Measurements from ENCODE around the gene CRLF1. TPM values are rescaled to one million over a fixed set of nuclear protein-coding genes. Genes with fewer than 3 reads are reported as not detected.

The CRLF1 gene
- total RNA-seq, 2 experiments from 2014 or later = not detected

- CTCF ChIA-PET = interaction anchor here (0.9 to 1.0 kb wide), 2 partner anchors 15 to 35 kb away, joined by 3 read pairs; no protein-coding TSS in a partner anchor
- POLR2A ChIA-PET = no interaction called here
- peaks cover 10% of the 10 kb centered on the region for H3K27me3 Mint-ChIP-seq
- H3K4me3 Mint-ChIP-seq = no peak overlapping the region
- no peak overlapping the region for H3K27ac Mint-ChIP-seq
- DNase-seq = no peak
- H3K4me1 Mint-ChIP-seq = no peaks in the 10 kb centered on the region
- no peaks in the 10 kb centered on the region for H3K36me3 Mint-ChIP-seq (ENCODE audit: low read depth)
- no peaks in the 10 kb centered on the region for H3K9me3 Mint-ChIP-seq
These were observed 22.8 kb upstream of the CRLF1 start for GRCh38 chr19:18629166-18630088.

GRCh38 chr19:18626906-18627305, 20.3 kb upstream of the CRLF1 start:
- H3K4me3 Mint-ChIP-seq = no peak overlapping the region
- ChIA-PET CTCF (no interaction called here), POLR2A (no interaction called here)
- no peaks in the 10 kb centered on the region for H3K36me3 Mint-ChIP-seq (ENCODE audit: low read depth)
- no peak overlapping the region for H3K27ac Mint-ChIP-seq
- peaks cover 6% of the 10 kb centered on the region for H3K27me3 Mint-ChIP-seq
- H3K9me3 Mint-ChIP-seq = no peaks in the 10 kb centered on the region
- DNase-seq = no peak
- H3K4me1 Mint-ChIP-seq = peaks cover 2% of the 10 kb centered on the region

GRCh38 chr19:18620902-18621301, 14.3 kb upstream of the CRLF1 start:
- H3K4me3 Mint-ChIP-seq = no peak overlapping the region
- H3K4me1 Mint-ChIP-seq = peaks cover 2% of the 10 kb centered on the region
- no peak for DNase-seq
- H3K36me3 Mint-ChIP-seq (ENCODE audit: low read depth) = no peaks in the 10 kb centered on the region
- ChIA-PET POLR2A (no interaction called here), CTCF (no interaction called here)
- no peaks in the 10 kb centered on the region for H3K9me3 Mint-ChIP-seq
- H3K27me3 Mint-ChIP-seq = peaks cover 3% of the 10 kb centered on the region
- no peak overlapping the region for H3K27ac Mint-ChIP-seq

GRCh38 chr19:18620311-18620710, 13.7 kb upstream of the CRLF1 start:
- H3K36me3 Mint-ChIP-seq (ENCODE audit: low read depth) = no peaks in the 10 kb centered on the region
- ChIA-PET POLR2A (no interaction called here), CTCF (no interaction called here)
- no peaks in the 10 kb centered on the region for H3K9me3 Mint-ChIP-seq
- DNase-seq = no peak
- H3K27me3 Mint-ChIP-seq = peaks cover 5% of the 10 kb centered on the region
- H3K4me3 Mint-ChIP-seq = no peak overlapping the region
- peaks cover 2% of the 10 kb centered on the region for H3K4me1 Mint-ChIP-seq
- H3K27ac Mint-ChIP-seq = no peak overlapping the region

GRCh38 chr19:18618236-18618635, 11.6 kb upstream of the CRLF1 start:
- H3K27ac Mint-ChIP-seq = no peak overlapping the region
- ChIA-PET POLR2A (no interaction called here), CTCF (no interaction called here)
- H3K36me3 Mint-ChIP-seq (ENCODE audit: low read depth) = no peaks in the 10 kb centered on the region
- peaks cover 6% of the 10 kb centered on the region for H3K4me1 Mint-ChIP-seq
- H3K4me3 Mint-ChIP-seq = no peak overlapping the region
- DNase-seq = no peak
- peaks cover 25% of the 10 kb centered on the region for H3K27me3 Mint-ChIP-seq
- no peaks in the 10 kb centered on the region for H3K9me3 Mint-ChIP-seq

- peaks cover 6% of the 10 kb centered on the region for H3K4me1 Mint-ChIP-seq
- H3K9me3 Mint-ChIP-seq = no peaks in the 10 kb centered on the region
- ChIA-PET POLR2A (no interaction called here), CTCF (no interaction called here)
- H3K36me3 Mint-ChIP-seq (ENCODE audit: low read depth) = no peaks in the 10 kb centered on the region
- H3K27me3 Mint-ChIP-seq = peaks cover 27% of the 10 kb centered on the region
- H3K4me3 Mint-ChIP-seq = no peak overlapping the region
- H3K27ac Mint-ChIP-seq = no peak overlapping the region
- DNase-seq = no peak
These were observed 11.0 kb upstream of the CRLF1 start for GRCh38 chr19:18617562-18617961.

- Mint-ChIP-seq H3K27me3 (peaks cover 38% of the 10 kb centered on the region), H3K4me3 (no peak overlapping the region), H3K36me3 (ENCODE audit: low read depth) (no peaks in the 10 kb centered on the region), H3K9me3 (no peaks in the 10 kb centered on the region), H3K27ac (no peak overlapping the region), H3K4me1 (peaks cover 13% of the 10 kb centered on the region)
- POLR2A ChIA-PET = no interaction called here
- DNase-seq = no peak
- CTCF ChIA-PET = no interaction called here
These were observed 9.4 kb upstream of the CRLF1 start for GRCh38 chr19:18616023-18616422.

- Mint-ChIP-seq H3K4me1 (peaks cover 14% of the 10 kb centered on the region), H3K27me3 (peaks cover 57% of the 10 kb centered on the region), H3K9me3 (no peaks in the 10 kb centered on the region), H3K36me3 (ENCODE audit: low read depth) (no peaks in the 10 kb centered on the region), H3K27ac (no peak overlapping the region), H3K4me3 (no peak overlapping the region)
- ChIA-PET CTCF (no interaction called here), POLR2A (no interaction called here)
- no peak for DNase-seq
These were observed 7.1 kb upstream of the CRLF1 start for GRCh38 chr19:18613589-18614234.

GRCh38 chr19:18612772-18613588, 6.4 kb upstream of the CRLF1 start, which contains the start of gene TMEM59L:
Gene TMEM59L (plus strand): TSS chr19:18612870. CDS start chr19:18612959, 89 bp downstream.
- H3K4me1 Mint-ChIP-seq = peaks cover 14% of the 10 kb centered on the region
- H3K4me3 Mint-ChIP-seq = peak within 1 kb of the TSS; percentile 17
- peak; percentile 43 for DNase-seq
- H3K36me3 Mint-ChIP-seq (ENCODE audit: low read depth) = no peaks in the 10 kb centered on the region
- peaks cover 65% of the 10 kb centered on the region for H3K27me3 Mint-ChIP-seq
- H3K9me3 Mint-ChIP-seq = no peaks in the 10 kb centered on the region
- CTCF ChIA-PET = no interaction called here
- no peak within 1 kb of the TSS for H3K27ac Mint-ChIP-seq
- POLR2A ChIA-PET = interaction anchor here (1.0 kb wide), 1 partner anchor 24 kb away, joined by 4 read pairs; the partner anchor contains the start of gene REX1BD

GRCh38 chr19:18612051-18612771, 5.6 kb upstream of the CRLF1 start:
- peaks cover 69% of the 10 kb centered on the region for H3K27me3 Mint-ChIP-seq
- ChIA-PET CTCF (no interaction called here), POLR2A (interaction anchor here (1.0 kb wide), 1 partner anchor 23 kb away, joined by 4 read pairs; the partner anchor contains the start of gene REX1BD)

GRCh38 chr19:18611327-18612050, 4.9 kb upstream of the CRLF1 start:
- POLR2A ChIA-PET = no interaction called here
- Mint-ChIP-seq H3K36me3 (ENCODE audit: low read depth) (no peaks in the 10 kb centered on the region), H3K4me3 (no peak overlapping the region), H3K27ac (no peak overlapping the region), H3K4me1 (peaks cover 14% of the 10 kb centered on the region), H3K9me3 (no peaks in the 10 kb centered on the region), H3K27me3 (peaks cover 72% of the 10 kb centered on the region)
- CTCF ChIA-PET = no interaction called here
- DNase-seq = no peak

More at GRCh38 chr19:18612051-18612771, 5.6 kb upstream of the CRLF1 start:
- no peak for DNase-seq
- Mint-ChIP-seq H3K27ac (no peak overlapping the region), H3K36me3 (ENCODE audit: low read depth) (no peaks in the 10 kb centered on the region), H3K4me3 (peak overlapping the region; percentile 17), H3K4me1 (peaks cover 14% of the 10 kb centered on the region), H3K9me3 (no peaks in the 10 kb centered on the region)
